Thymus (tissue), 11 donors: ENCODE measurements around the gene CENPT. TPM values are rescaled to one million over a fixed set of nuclear protein-coding genes. Genes with fewer than 3 reads are reported as not detected.
A peak's percentile ranks its signal among the peaks of the same experiment; 100 is the strongest.

Source experiments
- DNase-seq, 9 donors: peaks; one replicate each; pipeline ENCODE4 v3.0.0-alpha.2; 2013; ENCODE audit warnings: low spot score in 9 of 9, low read depth in 6 of 9, missing footprints in 1 of 9
- H3K27ac ChIP-seq, 2 donors: one replicate each; pipeline ENCODE4 v1.5.1; 2013; ENCODE audit warnings: control low read depth in 1 of 2, low read depth in 1 of 2, low read length in 1 of 2, mild to moderate bottlenecking in 1 of 2, moderate library complexity in 1 of 2
- H3K27me3 ChIP-seq, 2 donors: one replicate each; pipeline ENCODE4 v1.5.1; 2013; ENCODE audit warnings: low read length in 1 of 2; ENCODE audit not compliant: control insufficient read depth in 2 of 2, insufficient read depth in 1 of 2
- H3K36me3 ChIP-seq, 2 donors: one replicate each; pipeline ENCODE4 v1.5.1; 2013; ENCODE audit warnings: low read length in 1 of 2, mild to moderate bottlenecking in 1 of 2, moderate library complexity in 1 of 2; ENCODE audit not compliant: control insufficient read depth in 2 of 2, insufficient read depth in 2 of 2
- H3K4me1 ChIP-seq, 2 donors: one replicate each; pipeline ENCODE4 v1.5.1; 2013; ENCODE audit warnings: low read length in 2 of 2; ENCODE audit not compliant: control insufficient read depth in 2 of 2, insufficient read depth in 2 of 2
- H3K4me3 ChIP-seq, 2 donors: one replicate each; pipeline ENCODE4 v1.5.1; 2013; ENCODE audit warnings: low read length in 2 of 2, control low read depth in 1 of 2, mild to moderate bottlenecking in 1 of 2
- H3K9me3 ChIP-seq, 2 donors: one replicate each; pipeline ENCODE4 v1.5.1; 2013; ENCODE audit warnings: low read length in 1 of 2, mild to moderate bottlenecking in 1 of 2; ENCODE audit not compliant: control insufficient read depth in 2 of 2, insufficient read depth in 1 of 2
- WGBS: extraction: QIAGEN DNeasy Blood & Tissue Kit; methylation state at CpG from one replicate; pipeline ENCODE4 v1.1.7; 2013; 5-methylcytosine and 5-hydroxymethylcytosine counted together
- polyA plus RNA-seq: library from polyadenylated mRNA; stranded (reverse); fragments of 200-250 nt; gene quantifications from one replicate; pipeline ENCODE4 v1.2.3, GENCODE V29; 2013
- total RNA-seq: library from RNA; stranded (reverse); fragments of 120-200 nt; gene quantifications from one replicate; pipeline ENCODE4 v1.2.4, GENCODE V29; 2013
- donor health status: healthy.

CENPT gene
- total and polyA plus RNA-seq, 2 donors, result 25.4 to 101 TPM

GRCh38 chr16:67858500-67858899, 11.0 kb upstream of the CENPT start:
- Histone ChIP-seq H3K9me3 (no peaks in the 10 kb centered on the region), H3K4me1 (peaks cover 0 to 2% of the 10 kb centered on the region in 2 donors), H3K27me3 (no peaks in the 10 kb centered on the region), H3K27ac (no peak overlapping the region), H3K4me3 (no peak overlapping the region), H3K36me3 (peaks cover 15 to 19% of the 10 kb centered on the region in 2 donors)
- 90% methylated on average over 4 of the region's 4 CpGs for WGBS
- no peak for DNase-seq

- Histone ChIP-seq H3K4me3 (no peak overlapping the region), H3K36me3 (peaks cover 14 to 17% of the 10 kb centered on the region in 2 donors), H3K9me3 (no peaks in the 10 kb centered on the region), H3K4me1 (peaks cover 0 to 2% of the 10 kb centered on the region in 2 donors), H3K27me3 (no peaks in the 10 kb centered on the region), H3K27ac (no peak overlapping the region)
- no peak for DNase-seq
- 97% methylated on average over 3 of the region's 3 CpGs for WGBS
Observed at GRCh38 chr16:67857547-67858233, 10.2 kb upstream of the CENPT start.

- no peak overlapping the region for H3K4me3 ChIP-seq
- no peaks in the 10 kb centered on the region for H3K27me3 ChIP-seq
- peaks cover 13 to 17% of the 10 kb centered on the region in 2 donors for H3K36me3 ChIP-seq
- 97% methylated on average over 5 of the region's 5 CpGs for WGBS
- H3K27ac ChIP-seq, result no peak overlapping the region
- H3K4me1 ChIP-seq, result peaks cover 0 to 2% of the 10 kb centered on the region in 2 donors
- H3K9me3 ChIP-seq, result no peaks in the 10 kb centered on the region
- no peak for DNase-seq
Observed at GRCh38 chr16:67856927-67857546, 9.5 kb upstream of the CENPT start.

- Histone ChIP-seq H3K27me3 (no peaks in the 10 kb centered on the region), H3K9me3 (no peaks in the 10 kb centered on the region), H3K4me3 (no peak overlapping the region), H3K36me3 (peaks cover 3 to 10% of the 10 kb centered on the region in 2 donors), H3K4me1 (peaks cover 0 to 2% of the 10 kb centered on the region in 2 donors), H3K27ac (no peak overlapping the region)
- WGBS, result 90% methylated on average over 10 of the region's 10 CpGs
- no peak for DNase-seq
Observed at GRCh38 chr16:67855789-67856188, 8.3 kb upstream of the CENPT start.

- peaks cover 0 to 5% of the 10 kb centered on the region in 2 donors for H3K4me1 ChIP-seq
Observed at GRCh38 chr16:67853670-67854069, 6.2 kb upstream of the CENPT start.

GRCh38 chr16:67848118-67848517, 625 bp upstream of the CENPT start:
- 98% methylated on average over 11 of the region's 11 CpGs for WGBS
- Histone ChIP-seq H3K27me3 (no peaks in the 10 kb centered on the region), H3K36me3 (peaks cover 0 to 3% of the 10 kb centered on the region in 2 donors), H3K27ac (no peak overlapping the region), H3K4me1 (peaks cover 32 to 50% of the 10 kb centered on the region in 2 donors), H3K4me3 (peak overlapping the region; percentile 2 to 94), H3K9me3 (peaks cover 0 to 9% of the 10 kb centered on the region in 2 donors)
- DNase-seq, result no peak

More at GRCh38 chr16:67853670-67854069, 6.2 kb upstream of the CENPT start:
- 96% methylated on average over 3 of the region's 3 CpGs for WGBS
- DNase-seq, result no peak
- Histone ChIP-seq H3K27me3 (no peaks in the 10 kb centered on the region), H3K36me3 (peaks cover 2 to 4% of the 10 kb centered on the region in 2 donors), H3K9me3 (no peaks in the 10 kb centered on the region), H3K27ac (no peak overlapping the region), H3K4me3 (no peak overlapping the region)

- H3K4me1 ChIP-seq, result peaks cover 32 to 57% of the 10 kb centered on the region in 2 donors
- H3K4me3 ChIP-seq, result peak within 1 kb of the TSS; percentile 86 to 94
- peaks cover 0 to 9% of the 10 kb centered on the region in 2 donors for H3K9me3 ChIP-seq
- H3K27ac ChIP-seq, result peak within 1 kb of the TSS; percentile 89 to 97
- DNase-seq, result peak; percentile 83 to 99 (median 96)
- H3K36me3 ChIP-seq, result peaks cover 0 to 3% of the 10 kb centered on the region in 2 donors
- under 1% methylated on average over 57 of the region's 57 CpGs for WGBS
- no peaks in the 10 kb centered on the region for H3K27me3 ChIP-seq
Observed at GRCh38 chr16:67846320-67847063, 1.0 kb downstream of the CENPT start, which contains the start of gene NUTF2. TSS of gene NUTF2 (plus strand) at chr16:67846933. CDS start at chr16:67865131, 18,198 bp downstream.

- Histone ChIP-seq H3K9me3 (peaks cover 0 to 9% of the 10 kb centered on the region in 2 donors), H3K4me1 (peaks cover 32 to 61% of the 10 kb centered on the region in 2 donors), H3K36me3 (peaks cover 0 to 3% of the 10 kb centered on the region in 2 donors), H3K27me3 (no peaks in the 10 kb centered on the region), H3K27ac (peak overlapping the region; percentile 89 to 97), H3K4me3 (peak overlapping the region; percentile 86 to 94)
- 33% methylated on average over 2 of the region's 2 CpGs for WGBS
- no peak for DNase-seq
Observed at GRCh38 chr16:67846063-67846319, 1.5 kb downstream of the CENPT start.
